NB4 (cell line): ENCODE results near the gene UBN2.

Experiments used
- DNase-seq: peaks from one replicate; pipeline ENCODE4 v3.0.0; 2010; ENCODE audit warnings: low read depth
- H3K4me3 ChIP-seq: one replicate; pipeline ENCODE4 v1.5.1; 2011; ENCODE audit warnings: mild to moderate bottlenecking, low read depth, low read length, moderate library complexity
- MAX ChIP-seq: IDR thresholded peaks from 2 replicates; pipeline ENCODE4 v1.6.1; 2011; ENCODE audit warnings: low read depth, low read length
- MYC ChIP-seq: IDR thresholded peaks from 2 replicates; pipeline ENCODE4 v1.6.1; 2011; ENCODE audit warnings: low read depth, low read length
- POLR2A ChIP-seq: IDR thresholded peaks from 2 replicates; pipeline ENCODE4 v1.6.1; 2011; ENCODE audit warnings: mild to moderate bottlenecking; ENCODE audit not compliant: insufficient read length; ENCODE audit errors: extremely low read depth
- TF ChIP-seq, protein P1 (sequence below): IDR thresholded peaks from one replicate; pipeline ENCODE4 v1.5.1; 2012; ENCODE audit warnings: low read depth, low read length

UBN2 gene

DNA sequence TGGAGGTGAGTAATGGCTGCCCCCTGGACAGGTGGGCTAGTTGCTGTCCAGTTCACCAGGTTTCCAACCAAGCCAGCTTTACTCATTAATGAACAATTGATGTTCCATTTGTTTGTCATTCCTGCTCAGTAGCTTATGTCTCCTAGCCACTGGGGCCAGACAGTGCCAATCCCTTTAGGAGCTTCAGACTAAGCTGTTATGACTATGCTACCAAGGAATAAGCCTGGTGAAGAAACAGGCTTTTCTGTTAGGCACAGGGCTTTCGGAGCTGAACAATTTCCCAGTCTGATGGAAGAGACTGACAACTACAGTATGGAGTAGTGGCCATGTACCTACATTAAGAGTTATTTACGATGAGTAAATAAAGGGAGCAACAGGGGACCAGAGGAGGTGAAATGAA is 108.0 kb downstream of the UBN2 start:
- TF ChIP-seq POLR2A: no peak
- TF ChIP-seq MAX: no peak
- no peak for TF ChIP-seq MYC
- TF ChIP-seq, protein P1, sequence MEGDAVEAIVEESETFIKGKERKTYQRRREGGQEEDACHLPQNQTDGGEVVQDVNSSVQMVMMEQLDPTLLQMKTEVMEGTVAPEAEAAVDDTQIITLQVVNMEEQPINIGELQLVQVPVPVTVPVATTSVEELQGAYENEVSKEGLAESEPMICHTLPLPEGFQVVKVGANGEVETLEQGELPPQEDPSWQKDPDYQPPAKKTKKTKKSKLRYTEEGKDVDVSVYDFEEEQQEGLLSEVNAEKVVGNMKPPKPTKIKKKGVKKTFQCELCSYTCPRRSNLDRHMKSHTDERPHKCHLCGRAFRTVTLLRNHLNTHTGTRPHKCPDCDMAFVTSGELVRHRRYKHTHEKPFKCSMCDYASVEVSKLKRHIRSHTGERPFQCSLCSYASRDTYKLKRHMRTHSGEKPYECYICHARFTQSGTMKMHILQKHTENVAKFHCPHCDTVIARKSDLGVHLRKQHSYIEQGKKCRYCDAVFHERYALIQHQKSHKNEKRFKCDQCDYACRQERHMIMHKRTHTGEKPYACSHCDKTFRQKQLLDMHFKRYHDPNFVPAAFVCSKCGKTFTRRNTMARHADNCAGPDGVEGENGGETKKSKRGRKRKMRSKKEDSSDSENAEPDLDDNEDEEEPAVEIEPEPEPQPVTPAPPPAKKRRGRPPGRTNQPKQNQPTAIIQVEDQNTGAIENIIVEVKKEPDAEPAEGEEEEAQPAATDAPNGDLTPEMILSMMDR: no peak
- DNase-seq: no peak
- H3K4me3 ChIP-seq: no peak overlapping the region

- DNase-seq: no peak
- peak overlapping the region; percentile 97 for H3K4me3 ChIP-seq
- TF ChIP-seq MYC (no peak), POLR2A (peak; percentile 2), MAX (no peak)
These were observed 108.6 kb downstream of the UBN2 start for GRCh38 chr7:139339698-139340036.

- H3K4me3 ChIP-seq: peak overlapping the region; percentile 97
- TF ChIP-seq MYC (peak; percentile 53), MAX (peak; percentile 96), POLR2A (no peak)
- TF ChIP-seq, protein P1: peak; percentile 77
- DNase-seq: peak; percentile 100
These were observed 109.2 kb downstream of the UBN2 start for GRCh38 chr7:139340037-139340807.

GRCh38 chr7:139340808-139341057 is 109.7 kb downstream of the UBN2 start:
- DNase-seq: no peak
- H3K4me3 ChIP-seq: peak overlapping the region; percentile 97
- TF ChIP-seq POLR2A: no peak
- no peak for TF ChIP-seq MAX
- TF ChIP-seq, protein P1: no peak
- TF ChIP-seq MYC: no peak

DNA sequence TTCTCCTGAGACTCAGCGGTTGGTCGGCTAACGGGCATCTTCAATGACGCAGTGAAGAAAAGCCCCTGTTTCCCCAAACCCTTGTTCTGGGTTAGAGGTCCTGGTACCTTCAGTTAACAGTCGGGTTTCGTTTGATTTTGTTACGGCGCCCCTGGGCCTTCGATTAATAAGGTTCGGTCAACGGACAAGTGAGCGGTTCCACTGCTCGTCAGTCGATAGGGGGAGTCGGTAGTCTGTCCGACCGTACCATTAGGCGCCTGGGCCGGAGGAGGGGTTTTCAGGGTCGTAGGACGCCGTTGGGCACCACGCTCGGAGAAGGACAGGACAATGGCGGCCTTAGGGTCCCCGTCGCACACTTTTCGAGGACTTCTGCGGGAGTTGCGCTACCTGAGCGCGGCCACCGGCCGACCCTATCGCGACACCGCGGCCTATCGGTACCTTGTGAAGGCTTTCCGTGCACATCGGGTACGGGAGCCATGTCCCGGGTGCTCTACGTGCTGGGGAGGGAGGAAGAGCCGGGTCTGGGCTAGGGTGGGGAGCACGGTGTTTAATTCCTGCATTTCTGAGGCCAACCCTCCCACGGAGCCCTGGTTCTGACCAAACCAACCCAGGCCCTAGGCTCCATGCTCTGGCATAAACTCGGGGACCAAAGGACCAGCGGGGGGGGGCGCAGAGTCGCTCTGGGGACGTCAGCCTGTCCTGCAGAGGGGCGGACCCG is 110.2 kb downstream of the UBN2 start, which contains the start of gene FMC1:
Gene FMC1 (plus strand): TSS at position 280 of the 718 bp plus-strand sequence. CDS start 48 bp downstream, at position 328.
- peak; percentile 98 for DNase-seq
- H3K4me3 ChIP-seq: peak within 1 kb of the TSS; percentile 97
- TF ChIP-seq MAX: peak; percentile 64
- TF ChIP-seq, protein P1: peak; percentile 23
- TF ChIP-seq MYC: peak; percentile 68
- peak; percentile 82 for TF ChIP-seq POLR2A

DNA sequence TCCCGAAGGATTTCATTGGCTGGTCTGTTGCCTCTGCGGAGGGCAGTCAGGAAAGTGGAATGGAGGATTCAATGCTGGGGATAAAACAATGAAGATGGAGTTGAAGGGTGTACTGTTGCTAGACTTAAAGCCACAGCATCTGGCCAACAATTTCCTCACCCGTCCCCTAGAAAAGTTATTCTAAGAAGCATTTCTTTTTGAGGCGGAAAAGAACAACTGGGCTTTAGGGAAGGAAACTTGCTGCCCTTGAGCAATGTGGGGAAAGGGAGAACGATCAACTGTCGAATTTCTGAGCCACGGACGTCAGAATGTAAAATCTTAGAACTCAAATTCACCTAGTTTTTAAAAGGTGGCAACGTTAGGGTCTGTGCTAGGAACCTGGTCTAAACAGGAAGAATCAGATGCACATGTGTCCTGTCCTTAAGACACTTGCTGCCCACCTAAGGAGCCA is 110.8 kb downstream of the UBN2 start:
- peak overlapping the region; percentile 97 for H3K4me3 ChIP-seq
- no peak for TF ChIP-seq MYC
- no peak for TF ChIP-seq POLR2A
- TF ChIP-seq MAX: no peak
- TF ChIP-seq, protein P1: no peak
- DNase-seq: no peak
